GM18873 (cell line): ENCODE measurements around the gene AMZ1.
A peak's percentile ranks its signal among the peaks of the same experiment; 100 is the strongest.
"Not testable (repeated sequence)": the region's sequence is repeated elsewhere in the genome, so short reads cannot be mapped to it uniquely, and the experiment has no call there.

ENCODE experiments used
- ATAC-seq: cut with Tn5 transposase; IDR thresholded peaks from one replicate; pipeline ENCODE4 v1.9.1; 2021; ENCODE audit warnings: mild to moderate bottlenecking, moderate library complexity, moderate number of reproducible peaks; ENCODE audit not compliant: unreplicated experiment, low FRiP score

The AMZ1 gene

GRCh38 chr7:2709553-2710285, 21.7 kb downstream of the AMZ1 start:
- ATAC-seq: peak; percentile 60

GRCh38 chr7:2710286-2710655, 22.3 kb downstream of the AMZ1 start:
- ATAC-seq: peak; percentile 50

GRCh38 chr7:2710901-2711551, 23.0 kb downstream of the AMZ1 start:
- peak; percentile 40 for ATAC-seq

- ATAC-seq: no peak
Observed at GRCh38 chr7:2711895-2712675, 24.1 kb downstream of the AMZ1 start.

GRCh38 chr7:2713370-2713769, 25.4 kb downstream of the AMZ1 start:
- ATAC-seq: no peak

GRCh38 chr7:2713978-2714377, 26.0 kb downstream of the AMZ1 start:
- ATAC-seq: no peak

GRCh38 chr7:2714636-2715035, 26.6 kb downstream of the AMZ1 start:
- ATAC-seq: no peak

GRCh38 chr7:2715341-2716231, 27.6 kb downstream of the AMZ1 start:
- ATAC-seq: no peak

GRCh38 chr7:2716488-2716887, 28.5 kb downstream of the AMZ1 start:
- ATAC-seq: no peak

GRCh38 chr7:2716906-2717292, 28.9 kb downstream of the AMZ1 start:
- ATAC-seq: no peak

- ATAC-seq: no peak
Observed at GRCh38 chr7:2717293-2718261, 29.6 kb downstream of the AMZ1 start.

GRCh38 chr7:2718296-2718965, 30.4 kb downstream of the AMZ1 start:
- no peak for ATAC-seq

GRCh38 chr7:2719007-2719406, 31.0 kb downstream of the AMZ1 start:
- no peak for ATAC-seq

GRCh38 chr7:2720024-2720423, 32.0 kb downstream of the AMZ1 start:
- no peak for ATAC-seq

GRCh38 chr7:2721842-2722241, 33.8 kb downstream of the AMZ1 start:
- ATAC-seq: no peak

GRCh38 chr7:2722591-2722990, 34.6 kb downstream of the AMZ1 start:
- no peak for ATAC-seq

- no peak for ATAC-seq
Observed at GRCh38 chr7:2723138-2723850, 35.3 kb downstream of the AMZ1 start.

- not testable (repeated sequence) for ATAC-seq
Observed at GRCh38 chr7:2724036-2724435, 36.0 kb downstream of the AMZ1 start.
